Memory B cell (primary cell): ENCODE data around the gene SDK1.
"Not testable (repeated sequence)": the region's sequence is repeated elsewhere in the genome, so short reads cannot be mapped to it uniquely, and the experiment has no call there.

Source experiments
- ATAC-seq: fragments of 150-1000 bp; cut with Tn5 transposase; 2 replicates; pipeline ENCODE4 v1.10.0; 2021; ENCODE audit warnings: low read depth, mild to moderate bottlenecking, moderate library complexity
- DNase-seq, 2 donors: peaks; one replicate each; pipeline ENCODE4 v3.0.0; 2022; ENCODE audit warnings: low spot score in 2 of 2
- H3K27ac Mint-ChIP-seq: one replicate; pipeline ENCODE4 v1.8.0; 2022; ENCODE audit warnings: mild to moderate bottlenecking, moderate library complexity, mixed read lengths
- H3K27me3 Mint-ChIP-seq: one replicate; pipeline ENCODE4 v1.8.0; 2022; ENCODE audit warnings: mixed read lengths
- H3K36me3 Mint-ChIP-seq: one replicate; pipeline ENCODE4 v1.8.0; 2022; ENCODE audit warnings: mild to moderate bottlenecking, mixed read lengths
- H3K4me1 Mint-ChIP-seq: one replicate; pipeline ENCODE4 v1.8.0; 2022; ENCODE audit warnings: mixed read lengths
- H3K4me3 Mint-ChIP-seq: one replicate; pipeline ENCODE4 v1.8.0; 2022; ENCODE audit warnings: mild to moderate bottlenecking, moderate library complexity, mixed read lengths
- H3K9me3 Mint-ChIP-seq: one replicate; pipeline ENCODE4 v1.8.0; 2022; ENCODE audit warnings: mixed read lengths

SDK1 gene

DNA sequence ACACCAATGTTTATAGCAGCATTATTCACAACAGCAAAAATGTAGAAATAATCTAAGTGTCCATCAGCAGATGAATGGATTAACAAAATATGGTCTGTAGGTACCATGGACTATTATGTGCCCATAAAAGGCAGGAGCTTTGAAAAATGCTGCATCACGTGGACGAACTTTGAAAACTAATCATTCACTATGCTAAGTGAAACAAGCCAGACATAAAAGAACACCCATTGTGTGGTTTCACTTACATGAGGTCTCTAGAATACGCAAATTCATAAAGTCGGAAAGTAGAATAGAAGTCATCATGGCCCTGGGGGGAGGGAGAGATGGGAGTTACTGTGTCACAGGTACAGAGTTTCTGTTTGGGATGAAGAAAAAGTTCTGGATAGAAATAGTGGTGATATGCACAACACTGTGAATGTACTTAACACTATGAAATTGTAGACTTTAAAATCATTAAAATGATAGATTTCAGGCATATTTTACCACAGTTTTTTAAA, 377.3 kb downstream of the SDK1 start:
- H3K9me3 Mint-ChIP-seq, result no peaks in the 10 kb centered on the region
- no peak overlapping the region for H3K4me3 Mint-ChIP-seq
- H3K4me1 Mint-ChIP-seq, result no peaks in the 10 kb centered on the region
- H3K27ac Mint-ChIP-seq, result no peak overlapping the region
- no peak for DNase-seq
- no peak for ATAC-seq
- no peaks in the 10 kb centered on the region for H3K36me3 Mint-ChIP-seq
- H3K27me3 Mint-ChIP-seq, result peaks cover 6% of the 10 kb centered on the region

DNA sequence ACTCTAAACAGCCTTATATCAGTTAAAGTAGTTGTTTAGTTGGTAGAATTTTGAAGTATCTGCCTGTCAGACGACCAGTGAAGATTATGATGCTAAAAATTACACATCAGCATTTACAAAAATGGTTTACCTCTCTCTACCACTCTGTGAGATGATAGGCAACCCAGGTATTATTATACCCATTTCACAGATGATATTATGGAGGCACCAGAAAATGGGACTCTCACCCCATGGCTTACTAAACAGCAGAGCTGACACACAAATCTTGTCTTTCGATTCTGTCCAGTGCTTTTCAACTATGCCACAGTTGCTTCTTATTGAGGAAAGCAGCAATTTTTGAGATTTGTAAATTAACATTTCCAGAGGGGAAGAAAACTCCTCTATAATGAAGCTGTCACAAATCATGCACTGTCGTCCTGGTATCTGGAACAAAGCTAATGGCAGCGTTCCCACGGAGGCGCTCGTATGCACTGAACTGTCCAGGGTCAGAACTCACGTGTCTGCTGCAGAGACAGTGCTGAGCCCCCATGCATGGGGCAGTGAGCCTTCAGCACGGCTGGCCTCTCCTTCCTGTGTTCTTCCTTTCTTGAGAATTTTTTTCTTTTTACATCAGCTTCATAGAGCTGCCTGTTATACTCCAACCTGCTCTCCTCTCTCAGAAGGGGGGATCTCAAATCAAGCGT, 381.1 kb downstream of the SDK1 start:
- Mint-ChIP-seq H3K9me3 (peaks cover 2% of the 10 kb centered on the region), H3K36me3 (no peaks in the 10 kb centered on the region), H3K27me3 (peaks cover 6% of the 10 kb centered on the region), H3K4me1 (no peaks in the 10 kb centered on the region), H3K27ac (no peak overlapping the region), H3K4me3 (no peak overlapping the region)
- no peak for DNase-seq
- no peak for ATAC-seq

GRCh38 chr7:3683546-3684539, 382.8 kb downstream of the SDK1 start:
- no peak for DNase-seq
- ATAC-seq, result no peak
- Mint-ChIP-seq H3K27ac (no peak overlapping the region), H3K4me1 (no peaks in the 10 kb centered on the region), H3K36me3 (no peaks in the 10 kb centered on the region), H3K27me3 (peaks cover 6% of the 10 kb centered on the region), H3K9me3 (peaks cover 2% of the 10 kb centered on the region), H3K4me3 (no peak overlapping the region)

GRCh38 chr7:3688071-3688470, 387.0 kb downstream of the SDK1 start:
- Mint-ChIP-seq H3K36me3 (no peaks in the 10 kb centered on the region), H3K9me3 (peaks cover 2% of the 10 kb centered on the region), H3K4me1 (no peaks in the 10 kb centered on the region), H3K27me3 (peaks cover 2% of the 10 kb centered on the region), H3K4me3 (no peak overlapping the region), H3K27ac (no peak overlapping the region)
- DNase-seq (no peak), ATAC-seq (no peak)

GRCh38 chr7:3688842-3689241, 387.8 kb downstream of the SDK1 start:
- Mint-ChIP-seq H3K27me3 (peaks cover 3% of the 10 kb centered on the region), H3K27ac (no peak overlapping the region), H3K4me3 (no peak overlapping the region), H3K9me3 (peaks cover 2% of the 10 kb centered on the region), H3K4me1 (no peaks in the 10 kb centered on the region), H3K36me3 (no peaks in the 10 kb centered on the region)
- no peak for ATAC-seq
- no peak for DNase-seq

- H3K4me1 Mint-ChIP-seq, result no peaks in the 10 kb centered on the region
- no peaks in the 10 kb centered on the region for H3K36me3 Mint-ChIP-seq
- ATAC-seq, result no peak
- no peaks in the 10 kb centered on the region for H3K9me3 Mint-ChIP-seq
- DNase-seq, result no peak
- H3K27ac Mint-ChIP-seq, result no peak overlapping the region
- H3K27me3 Mint-ChIP-seq, result peaks cover 8% of the 10 kb centered on the region
- H3K4me3 Mint-ChIP-seq, result no peak overlapping the region
Measured at GRCh38 chr7:3691478-3692158, 390.6 kb downstream of the SDK1 start.

DNA sequence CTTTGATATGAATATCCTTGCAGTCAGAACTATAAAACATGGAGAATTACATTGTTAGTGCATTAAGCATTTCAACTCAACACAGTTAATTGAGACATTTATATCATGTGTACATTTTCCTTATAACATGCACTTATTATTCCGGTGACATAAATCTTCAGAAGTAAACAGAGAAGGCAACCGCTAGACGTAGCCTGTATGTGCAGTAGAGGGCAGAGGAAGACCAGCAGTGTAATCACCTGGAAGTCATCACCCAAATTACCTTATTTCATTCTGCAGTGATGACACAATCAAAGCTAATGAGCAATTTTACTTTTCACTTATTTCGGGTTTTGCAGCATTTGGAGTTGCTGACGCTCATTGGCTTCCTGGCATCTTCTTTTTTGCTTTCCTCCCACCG, 394.6 kb downstream of the SDK1 start:
- Mint-ChIP-seq H3K36me3 (no peaks in the 10 kb centered on the region), H3K9me3 (no peaks in the 10 kb centered on the region), H3K4me1 (no peaks in the 10 kb centered on the region), H3K27me3 (peaks cover 12% of the 10 kb centered on the region), H3K4me3 (no peak overlapping the region), H3K27ac (no peak overlapping the region)
- DNase-seq (no peak), ATAC-seq (no peak)

- Mint-ChIP-seq H3K4me1 (no peaks in the 10 kb centered on the region), H3K27ac (no peak overlapping the region), H3K27me3 (peaks cover 12% of the 10 kb centered on the region), H3K4me3 (no peak overlapping the region), H3K9me3 (no peaks in the 10 kb centered on the region), H3K36me3 (no peaks in the 10 kb centered on the region)
- DNase-seq (no peak), ATAC-seq (no peak)
Measured at GRCh38 chr7:3696113-3696512, 395.1 kb downstream of the SDK1 start.

- Mint-ChIP-seq H3K4me3 (no peak overlapping the region), H3K9me3 (no peaks in the 10 kb centered on the region), H3K27ac (no peak overlapping the region), H3K27me3 (peaks cover 12% of the 10 kb centered on the region), H3K36me3 (no peaks in the 10 kb centered on the region), H3K4me1 (no peaks in the 10 kb centered on the region)
- ATAC-seq (no peak), DNase-seq (no peak)
Measured at GRCh38 chr7:3697472-3697871, 396.4 kb downstream of the SDK1 start.

DNA sequence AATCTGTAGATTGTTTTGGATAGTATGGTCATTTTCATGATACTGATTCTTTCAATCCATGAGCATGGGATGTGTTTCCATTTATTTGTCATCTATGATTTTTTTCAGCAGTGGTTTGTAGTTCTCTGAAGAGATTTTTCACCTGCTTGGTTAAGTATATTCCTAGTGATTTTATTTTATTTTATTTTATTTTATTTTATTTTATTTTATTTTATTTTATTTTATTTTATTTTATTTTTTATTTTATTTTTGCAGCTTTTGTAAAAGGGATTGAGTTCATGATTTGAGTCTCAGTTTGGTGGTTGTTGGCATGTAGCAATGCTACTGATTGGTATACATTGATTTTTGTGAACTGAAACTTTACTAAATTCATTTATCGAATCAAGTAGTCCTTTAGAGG, 404.2 kb downstream of the SDK1 start:
- peaks cover 3% of the 10 kb centered on the region for H3K36me3 Mint-ChIP-seq
- peaks cover 9% of the 10 kb centered on the region for H3K27me3 Mint-ChIP-seq
- no peak overlapping the region for H3K27ac Mint-ChIP-seq
- DNase-seq, result no peak
- H3K9me3 Mint-ChIP-seq, result peaks cover 5% of the 10 kb centered on the region
- no peak for ATAC-seq
- no peak overlapping the region for H3K4me3 Mint-ChIP-seq
- H3K4me1 Mint-ChIP-seq, result no peaks in the 10 kb centered on the region

DNA sequence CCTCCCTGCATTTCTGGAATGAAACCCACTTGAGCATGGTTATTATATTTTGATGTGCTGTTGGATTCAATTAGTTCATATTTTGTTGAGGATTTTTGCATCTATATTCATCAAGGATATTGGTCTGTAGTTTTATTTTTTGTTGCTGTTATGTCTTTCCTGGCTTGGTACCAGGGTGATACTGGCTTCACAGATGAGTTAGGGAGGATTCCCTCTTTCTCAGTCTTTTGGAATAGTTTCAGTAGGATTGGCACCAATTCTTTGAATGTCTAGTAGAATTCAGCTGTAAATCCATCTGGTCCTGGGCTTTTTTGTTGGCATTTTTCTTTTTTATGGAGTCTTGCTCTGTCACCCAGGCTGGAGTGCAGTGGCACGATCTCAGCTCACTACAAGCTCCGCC, 405.0 kb downstream of the SDK1 start:
- H3K4me1 Mint-ChIP-seq, H3K36me3 Mint-ChIP-seq, H3K27me3 Mint-ChIP-seq: not testable (repeated sequence)

GRCh38 chr7:3710122-3710521, 409.1 kb downstream of the SDK1 start:
- no peak overlapping the region for H3K27ac Mint-ChIP-seq

More for the DNA sequence above, 405.0 kb downstream of the SDK1 start:
- H3K9me3 Mint-ChIP-seq, DNase-seq, H3K4me3 Mint-ChIP-seq, H3K27ac Mint-ChIP-seq, ATAC-seq: not testable (repeated sequence)

DNA sequence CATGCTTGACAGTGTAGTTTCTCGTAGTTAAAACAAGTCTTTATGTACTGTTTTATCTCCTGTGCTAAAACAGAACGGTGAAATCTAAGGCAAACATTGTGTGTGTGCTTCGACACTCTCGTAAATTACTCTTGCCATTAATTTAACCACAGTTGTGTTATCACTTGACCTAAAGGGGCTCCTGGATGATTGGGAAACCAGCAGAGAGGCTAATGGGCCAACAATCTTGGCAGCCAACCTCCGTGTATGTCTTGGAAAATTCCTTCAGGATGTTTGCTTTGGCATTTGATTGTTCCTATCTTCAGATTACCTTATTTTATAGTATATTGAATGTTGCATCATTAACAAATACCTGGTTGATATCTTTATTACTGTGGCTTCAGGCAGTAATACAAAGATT, 409.5 kb downstream of the SDK1 start:
- Mint-ChIP-seq H3K9me3 (no peaks in the 10 kb centered on the region), H3K27ac (no peak overlapping the region), H3K27me3 (peaks cover 18% of the 10 kb centered on the region), H3K36me3 (peaks cover 3% of the 10 kb centered on the region), H3K4me1 (no peaks in the 10 kb centered on the region), H3K4me3 (no peak overlapping the region)
- DNase-seq, result no peak
- ATAC-seq, result no peak

More at GRCh38 chr7:3710122-3710521, 409.1 kb downstream of the SDK1 start:
- Mint-ChIP-seq H3K27me3 (peaks cover 18% of the 10 kb centered on the region), H3K9me3 (no peaks in the 10 kb centered on the region), H3K36me3 (peaks cover 3% of the 10 kb centered on the region), H3K4me1 (no peaks in the 10 kb centered on the region), H3K4me3 (no peak overlapping the region)
- ATAC-seq (no peak), DNase-seq (no peak)

DNA sequence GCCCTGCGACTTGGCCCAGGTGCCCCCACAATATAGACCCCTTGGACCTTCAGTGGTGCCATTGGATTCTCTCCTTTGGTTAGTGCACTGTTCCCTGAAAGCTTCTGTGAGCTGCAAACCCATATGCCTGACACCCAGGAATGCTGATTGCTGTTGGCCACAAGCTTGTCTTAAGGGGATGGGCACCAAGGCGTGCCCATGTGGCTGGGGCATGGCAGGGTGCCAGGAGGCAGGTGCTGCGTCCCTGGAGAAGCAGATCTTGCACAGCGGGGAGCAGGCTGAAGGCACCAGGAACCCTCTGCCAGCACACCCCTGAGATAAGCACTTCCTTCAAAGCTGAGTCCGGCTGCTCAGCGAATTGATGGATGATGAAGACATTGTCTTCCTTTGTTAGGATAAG, 411.8 kb downstream of the SDK1 start:
- no peak overlapping the region for H3K27ac Mint-ChIP-seq
- no peaks in the 10 kb centered on the region for H3K9me3 Mint-ChIP-seq
- peaks cover 1% of the 10 kb centered on the region for H3K36me3 Mint-ChIP-seq
- no peak overlapping the region for H3K4me3 Mint-ChIP-seq
- no peaks in the 10 kb centered on the region for H3K4me1 Mint-ChIP-seq
- peaks cover 16% of the 10 kb centered on the region for H3K27me3 Mint-ChIP-seq
- DNase-seq (no peak), ATAC-seq (no peak)
